ENCODE measurements around the gene SCYGR1. TPM values are rescaled to one million over a fixed set of nuclear protein-coding genes. Genes with fewer than 3 reads are reported as not detected.

The SCYGR1 gene
- total and polyA plus RNA-seq, 2 of the 13 experiments (the other 11 are each of a cell fraction or from before 2014, with no cell fraction given): not detected

- TF ChIP-seq, protein P1, sequence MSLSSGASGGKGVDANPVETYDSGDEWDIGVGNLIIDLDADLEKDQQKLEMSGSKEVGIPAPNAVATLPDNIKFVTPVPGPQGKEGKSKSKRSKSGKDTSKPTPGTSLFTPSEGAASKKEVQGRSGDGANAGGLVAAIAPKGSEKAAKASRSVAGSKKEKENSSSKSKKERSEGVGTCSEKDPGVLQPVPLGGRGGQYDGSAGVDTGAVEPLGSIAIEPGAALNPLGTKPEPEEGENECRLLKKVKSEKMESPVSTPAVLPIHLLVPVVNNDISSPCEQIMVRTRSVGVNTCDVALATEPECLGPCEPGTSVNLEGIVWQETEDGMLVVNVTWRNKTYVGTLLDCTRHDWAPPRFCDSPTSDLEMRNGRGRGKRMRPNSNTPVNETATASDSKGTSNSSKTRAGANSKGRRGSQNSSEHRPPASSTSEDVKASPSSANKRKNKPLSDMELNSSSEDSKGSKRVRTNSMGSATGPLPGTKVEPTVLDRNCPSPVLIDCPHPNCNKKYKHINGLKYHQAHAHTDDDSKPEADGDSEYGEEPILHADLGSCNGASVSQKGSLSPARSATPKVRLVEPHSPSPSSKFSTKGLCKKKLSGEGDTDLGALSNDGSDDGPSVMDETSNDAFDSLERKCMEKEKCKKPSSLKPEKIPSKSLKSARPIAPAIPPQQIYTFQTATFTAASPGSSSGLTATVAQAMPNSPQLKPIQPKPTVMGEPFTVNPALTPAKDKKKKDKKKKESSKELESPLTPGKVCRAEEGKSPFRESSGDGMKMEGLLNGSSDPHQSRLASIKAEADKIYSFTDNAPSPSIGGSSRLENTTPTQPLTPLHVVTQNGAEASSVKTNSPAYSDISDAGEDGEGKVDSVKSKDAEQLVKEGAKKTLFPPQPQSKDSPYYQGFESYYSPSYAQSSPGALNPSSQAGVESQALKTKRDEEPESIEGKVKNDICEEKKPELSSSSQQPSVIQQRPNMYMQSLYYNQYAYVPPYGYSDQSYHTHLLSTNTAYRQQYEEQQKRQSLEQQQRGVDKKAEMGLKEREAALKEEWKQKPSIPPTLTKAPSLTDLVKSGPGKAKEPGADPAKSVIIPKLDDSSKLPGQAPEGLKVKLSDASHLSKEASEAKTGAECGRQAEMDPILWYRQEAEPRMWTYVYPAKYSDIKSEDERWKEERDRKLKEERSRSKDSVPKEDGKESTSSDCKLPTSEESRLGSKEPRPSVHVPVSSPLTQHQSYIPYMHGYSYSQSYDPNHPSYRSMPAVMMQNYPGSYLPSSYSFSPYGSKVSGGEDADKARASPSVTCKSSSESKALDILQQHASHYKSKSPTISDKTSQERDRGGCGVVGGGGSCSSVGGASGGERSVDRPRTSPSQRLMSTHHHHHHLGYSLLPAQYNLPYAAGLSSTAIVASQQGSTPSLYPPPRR (CRISPR knock-in tag; IDR thresholded peaks at IDR 0.05; ENCODE audit: borderline replicate concordance): no peak
- TF ChIP-seq, protein P2, sequence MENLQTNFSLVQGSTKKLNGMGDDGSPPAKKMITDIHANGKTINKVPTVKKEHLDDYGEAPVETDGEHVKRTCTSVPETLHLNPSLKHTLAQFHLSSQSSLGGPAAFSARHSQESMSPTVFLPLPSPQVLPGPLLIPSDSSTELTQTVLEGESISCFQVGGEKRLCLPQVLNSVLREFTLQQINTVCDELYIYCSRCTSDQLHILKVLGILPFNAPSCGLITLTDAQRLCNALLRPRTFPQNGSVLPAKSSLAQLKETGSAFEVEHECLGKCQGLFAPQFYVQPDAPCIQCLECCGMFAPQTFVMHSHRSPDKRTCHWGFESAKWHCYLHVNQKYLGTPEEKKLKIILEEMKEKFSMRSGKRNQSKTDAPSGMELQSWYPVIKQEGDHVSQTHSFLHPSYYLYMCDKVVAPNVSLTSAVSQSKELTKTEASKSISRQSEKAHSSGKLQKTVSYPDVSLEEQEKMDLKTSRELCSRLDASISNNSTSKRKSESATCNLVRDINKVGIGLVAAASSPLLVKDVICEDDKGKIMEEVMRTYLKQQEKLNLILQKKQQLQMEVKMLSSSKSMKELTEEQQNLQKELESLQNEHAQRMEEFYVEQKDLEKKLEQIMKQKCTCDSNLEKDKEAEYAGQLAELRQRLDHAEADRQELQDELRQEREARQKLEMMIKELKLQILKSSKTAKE (CRISPR knock-in tag; IDR thresholded peaks at IDR 0.05; ENCODE audit: borderline replicate concordance): no peak
- TF ChIP-seq ZNF724P (CRISPR knock-in tag; IDR thresholded peaks at IDR 0.05; ENCODE audit: borderline replicate concordance) (no peak), ZNF703 (CRISPR knock-in tag; IDR thresholded peaks at IDR 0.05; ENCODE audit: borderline replicate concordance) (no peak), FOXA1 (IDR thresholded peaks at IDR 0.05) (no peak), FOXA1 (CRISPR knock-in tag; IDR thresholded peaks at IDR 0.05) (peak; percentile 74), KMT2A (CRISPR knock-in tag; IDR thresholded peaks at IDR 0.05) (peak; percentile 82; the same call in 1 of the 2 replicates), ZBTB14 (CRISPR knock-in tag; IDR thresholded peaks at IDR 0.05) (no peak), NONO (IDR thresholded peaks at IDR 0.05) (no peak), NONO (CRISPR knock-in tag; conservative IDR thresholded peaks at IDR 0.05) (peak; percentile 51; the same call in 1 of the 2 replicates), ARID2 (CRISPR knock-in tag; IDR thresholded peaks at IDR 0.05; ENCODE audit: borderline replicate concordance) (no peak), ZNF501 (CRISPR knock-in tag; IDR thresholded peaks at IDR 0.05) (no peak), ZNF878 (CRISPR knock-in tag; IDR thresholded peaks at IDR 0.05) (no peak), SP4 (CRISPR knock-in tag; IDR thresholded peaks at IDR 0.05) (no peak; the same call in 1 of the 2 replicates), ZMYM4 (CRISPR knock-in tag; IDR thresholded peaks at IDR 0.05) (peak; percentile 84), ZNF556 (CRISPR knock-in tag; IDR thresholded peaks at IDR 0.05; ENCODE audit: borderline replicate concordance) (peak; percentile 80; the same call in 1 of the 2 replicates)
- TF ChIP-seq, protein P3, sequence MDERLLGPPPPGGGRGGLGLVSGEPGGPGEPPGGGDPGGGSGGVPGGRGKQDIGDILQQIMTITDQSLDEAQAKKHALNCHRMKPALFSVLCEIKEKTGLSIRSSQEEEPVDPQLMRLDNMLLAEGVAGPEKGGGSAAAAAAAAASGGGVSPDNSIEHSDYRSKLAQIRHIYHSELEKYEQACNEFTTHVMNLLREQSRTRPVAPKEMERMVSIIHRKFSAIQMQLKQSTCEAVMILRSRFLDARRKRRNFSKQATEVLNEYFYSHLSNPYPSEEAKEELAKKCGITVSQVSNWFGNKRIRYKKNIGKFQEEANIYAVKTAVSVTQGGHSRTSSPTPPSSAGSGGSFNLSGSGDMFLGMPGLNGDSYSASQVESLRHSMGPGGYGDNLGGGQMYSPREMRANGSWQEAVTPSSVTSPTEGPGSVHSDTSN (CRISPR knock-in tag; IDR thresholded peaks at IDR 0.05): no peak
Observed at GRCh38 chr2:227406177-227407031, 18.7 kb upstream of the SCYGR1 start (continued).

All from HepG2 (cell line).